Measurements from ENCODE around the gene KLF16. TPM values are rescaled to one million over a fixed set of nuclear protein-coding genes. Genes with fewer than 3 reads are reported as not detected.

The KLF16 gene
- total and polyA plus RNA-seq, 9 of the 15 experiments (the other 6 are each of a cell fraction or from before 2014, with no cell fraction given), result 0.04 to 60.4 (median 6.8) TPM

- TF ChIP-seq ETS1 (conservative IDR thresholded peaks at IDR 0.05; ENCODE audit: control insufficient read depth, low read depth, low read length) (no peak), RERE (CRISPR knock-in tag; IDR thresholded peaks at IDR 0.05; ENCODE audit: borderline replicate concordance) (no peak), ZNF384 (IDR thresholded peaks at IDR 0.05; ENCODE audit: low read depth, low read length) (peak; percentile 93), MEIS2 (IDR thresholded peaks at IDR 0.05; ENCODE audit: partially characterized antibody) (peak; percentile 15), ZNF512 (tag; IDR thresholded peaks at IDR 0.05) (peak; percentile 61; the same call in 1 of the 2 replicates), RFX5 (IDR thresholded peaks at IDR 0.05; ENCODE audit: low read depth, low read length) (no peak), ZBTB9 (CRISPR knock-in tag; IDR thresholded peaks at IDR 0.05) (no peak), KAT7 (CRISPR knock-in tag; IDR thresholded peaks at IDR 0.05; ENCODE audit: borderline replicate concordance) (no peak), CTCF (IDR thresholded peaks at IDR 0.05 in 2 of 3, conservative IDR thresholded peaks at IDR 0.05 in 1 of 3; ENCODE audit: insufficient read depth in 2 of 3, low read depth in 1 of 3, low read length in 3 of 3) (no peak), BACH1 (tag; IDR thresholded peaks at IDR 0.05) (no peak), ZNF668 (CRISPR knock-in tag; IDR thresholded peaks at IDR 0.05) (no peak), ZNF133 (CRISPR knock-in tag; IDR thresholded peaks at IDR 0.05) (no peak)
Measured at GRCh38 chr19:1874554-1875185, 11.3 kb upstream of the KLF16 start (continued).
